ENCODE data around the gene ADGRV1.
"Not testable (repeated sequence)": the region's sequence is repeated elsewhere in the genome, so short reads cannot be mapped to it uniquely, and the experiment has no call there.

Gene ADGRV1

GRCh38 chr5:91030521-91031401 is 472.2 kb downstream of the ADGRV1 start:
- Histone ChIP-seq H3K36me3 (ENCODE audit: control insufficient read depth in 5 of 5, insufficient read depth in 5 of 5, low read length in 5 of 5) (no peaks in the 10 kb centered on the region), H3K9ac (ENCODE audit: low read length in 5 of 5) (no peak overlapping the region), H3K27me3 (ENCODE audit: control insufficient read depth in 5 of 5, insufficient read depth in 4 of 5, low read length in 5 of 5) (no peaks in the 10 kb centered on the region), H3K27ac (ENCODE audit: low read depth, low read length) (no peak overlapping the region), H3K4me3 (ENCODE audit: low read depth in 1 of 5, low read length in 5 of 5) (no peak overlapping the region), H3K9me3 (ENCODE audit: control insufficient read depth in 5 of 5, low read length in 5 of 5) (no peaks in the 10 kb centered on the region), H3K4me1 (ENCODE audit: control insufficient read depth in 5 of 5, insufficient read depth in 5 of 5, low read length in 5 of 5) (peaks cover 0 to 15% (median 0%) of the 10 kb centered on the region in 5 donors)

- no peaks in the 10 kb centered on the region for H3K9me3 ChIP-seq (ENCODE audit: control insufficient read depth in 5 of 5, low read length in 5 of 5)
- H3K27me3 ChIP-seq (ENCODE audit: control insufficient read depth in 5 of 5, insufficient read depth in 4 of 5, low read length in 5 of 5), result no peaks in the 10 kb centered on the region
- no peak overlapping the region for H3K4me3 ChIP-seq (ENCODE audit: low read depth in 1 of 5, low read length in 5 of 5)
- no peak overlapping the region for H3K9ac ChIP-seq (ENCODE audit: low read length in 5 of 5)
- peaks cover 0 to 11% (median 0%) of the 10 kb centered on the region in 5 donors for H3K4me1 ChIP-seq (ENCODE audit: control insufficient read depth in 5 of 5, insufficient read depth in 5 of 5, low read length in 5 of 5)
- no peaks in the 10 kb centered on the region for H3K36me3 ChIP-seq (ENCODE audit: control insufficient read depth in 5 of 5, insufficient read depth in 5 of 5, low read length in 5 of 5)
- no peak overlapping the region for H3K27ac ChIP-seq (ENCODE audit: low read depth, low read length)
These were observed 472.8 kb downstream of the ADGRV1 start for GRCh38 chr5:91031402-91031752.

- Histone ChIP-seq H3K4me1 (ENCODE audit: control insufficient read depth in 5 of 5, insufficient read depth in 5 of 5, low read length in 5 of 5) (peaks cover 0 to 11% (median 0%) of the 10 kb centered on the region in 5 donors), H3K4me3 (ENCODE audit: low read depth in 1 of 5, low read length in 5 of 5) (no peak overlapping the region), H3K9ac (ENCODE audit: low read length in 5 of 5) (no peak overlapping the region), H3K27me3 (ENCODE audit: control insufficient read depth in 5 of 5, insufficient read depth in 4 of 5, low read length in 5 of 5) (no peaks in the 10 kb centered on the region), H3K9me3 (ENCODE audit: control insufficient read depth in 5 of 5, low read length in 5 of 5) (no peaks in the 10 kb centered on the region), H3K36me3 (ENCODE audit: control insufficient read depth in 5 of 5, insufficient read depth in 5 of 5, low read length in 5 of 5) (no peaks in the 10 kb centered on the region), H3K27ac (ENCODE audit: low read depth, low read length) (no peak overlapping the region)
These were observed 473.5 kb downstream of the ADGRV1 start for GRCh38 chr5:91032125-91032524.

- Histone ChIP-seq H3K4me3 (ENCODE audit: low read depth in 1 of 5, low read length in 5 of 5) (no peak overlapping the region), H3K27me3 (ENCODE audit: control insufficient read depth in 5 of 5, insufficient read depth in 4 of 5, low read length in 5 of 5) (no peaks in the 10 kb centered on the region), H3K9ac (ENCODE audit: low read length in 5 of 5) (no peak overlapping the region), H3K9me3 (ENCODE audit: control insufficient read depth in 5 of 5, low read length in 5 of 5) (no peaks in the 10 kb centered on the region), H3K36me3 (ENCODE audit: control insufficient read depth in 5 of 5, insufficient read depth in 5 of 5, low read length in 5 of 5) (no peaks in the 10 kb centered on the region), H3K4me1 (ENCODE audit: control insufficient read depth in 5 of 5, insufficient read depth in 5 of 5, low read length in 5 of 5) (peaks cover 0 to 7% (median 5%) of the 10 kb centered on the region in 5 donors), H3K27ac (ENCODE audit: low read depth, low read length) (no peak overlapping the region)
These were observed 474.8 kb downstream of the ADGRV1 start for GRCh38 chr5:91033370-91033769.

- Histone ChIP-seq H3K36me3 (ENCODE audit: control insufficient read depth in 5 of 5, insufficient read depth in 5 of 5, low read length in 5 of 5) (no peaks in the 10 kb centered on the region), H3K27me3 (ENCODE audit: control insufficient read depth in 5 of 5, insufficient read depth in 4 of 5, low read length in 5 of 5) (no peaks in the 10 kb centered on the region), H3K27ac (ENCODE audit: low read depth, low read length) (no peak overlapping the region), H3K9me3 (ENCODE audit: control insufficient read depth in 5 of 5, low read length in 5 of 5) (no peaks in the 10 kb centered on the region), H3K4me1 (ENCODE audit: control insufficient read depth in 5 of 5, insufficient read depth in 5 of 5, low read length in 5 of 5) (peaks cover 0 to 14% (median 8%) of the 10 kb centered on the region in 5 donors), H3K4me3 (ENCODE audit: low read depth in 1 of 5, low read length in 5 of 5) (no peak overlapping the region), H3K9ac (ENCODE audit: low read length in 5 of 5) (no peak overlapping the region)
These were observed 479.7 kb downstream of the ADGRV1 start for GRCh38 chr5:91038180-91038808.

GRCh38 chr5:91041132-91041531 is 482.5 kb downstream of the ADGRV1 start:
- H3K9me3 ChIP-seq (ENCODE audit: control insufficient read depth in 5 of 5, low read length in 5 of 5); H3K27me3 ChIP-seq (ENCODE audit: control insufficient read depth in 5 of 5, insufficient read depth in 4 of 5, low read length in 5 of 5); H3K4me3 ChIP-seq (ENCODE audit: low read depth in 1 of 5, low read length in 5 of 5); H3K9ac ChIP-seq (ENCODE audit: low read length in 5 of 5); H3K27ac ChIP-seq (ENCODE audit: low read depth, low read length); H3K36me3 ChIP-seq (ENCODE audit: control insufficient read depth in 5 of 5, insufficient read depth in 5 of 5, low read length in 5 of 5): not testable (repeated sequence)
- H3K4me1 ChIP-seq (ENCODE audit: control insufficient read depth in 5 of 5, insufficient read depth in 5 of 5, low read length in 5 of 5), result peaks cover 0 to 14% (median 8%) of the 10 kb centered on the region in 5 donors

- peaks cover 0 to 14% (median 8%) of the 10 kb centered on the region in 5 donors for H3K4me1 ChIP-seq (ENCODE audit: control insufficient read depth in 5 of 5, insufficient read depth in 5 of 5, low read length in 5 of 5)
- H3K9ac ChIP-seq (ENCODE audit: low read length in 5 of 5), result no peak overlapping the region
- no peak overlapping the region for H3K4me3 ChIP-seq (ENCODE audit: low read depth in 1 of 5, low read length in 5 of 5)
- no peaks in the 10 kb centered on the region for H3K36me3 ChIP-seq (ENCODE audit: control insufficient read depth in 5 of 5, insufficient read depth in 5 of 5, low read length in 5 of 5)
- no peaks in the 10 kb centered on the region for H3K27me3 ChIP-seq (ENCODE audit: control insufficient read depth in 5 of 5, insufficient read depth in 4 of 5, low read length in 5 of 5)
- H3K9me3 ChIP-seq (ENCODE audit: control insufficient read depth in 5 of 5, low read length in 5 of 5), result peaks cover 0 to 2% (median 0%) of the 10 kb centered on the region in 5 donors
- H3K27ac ChIP-seq (ENCODE audit: low read depth, low read length), result no peak overlapping the region
These were observed 483.8 kb downstream of the ADGRV1 start for GRCh38 chr5:91042247-91042935.

- no peaks in the 10 kb centered on the region for H3K27me3 ChIP-seq (ENCODE audit: control insufficient read depth in 5 of 5, insufficient read depth in 4 of 5, low read length in 5 of 5)
- H3K27ac ChIP-seq (ENCODE audit: low read depth, low read length), result no peak overlapping the region
- H3K36me3 ChIP-seq (ENCODE audit: control insufficient read depth in 5 of 5, insufficient read depth in 5 of 5, low read length in 5 of 5), result no peaks in the 10 kb centered on the region
- no peak overlapping the region for H3K9ac ChIP-seq (ENCODE audit: low read length in 5 of 5)
- peaks cover 0 to 2% (median 0%) of the 10 kb centered on the region in 5 donors for H3K9me3 ChIP-seq (ENCODE audit: control insufficient read depth in 5 of 5, low read length in 5 of 5)
- no peak overlapping the region for H3K4me3 ChIP-seq (ENCODE audit: low read depth in 1 of 5, low read length in 5 of 5)
- H3K4me1 ChIP-seq (ENCODE audit: control insufficient read depth in 5 of 5, insufficient read depth in 5 of 5, low read length in 5 of 5), result peaks cover 0 to 15% (median 9%) of the 10 kb centered on the region in 5 donors
These were observed 484.3 kb downstream of the ADGRV1 start for GRCh38 chr5:91042936-91043255.

GRCh38 chr5:91048073-91048472 is 489.5 kb downstream of the ADGRV1 start:
- no peak overlapping the region for H3K4me3 ChIP-seq (ENCODE audit: low read depth in 1 of 5, low read length in 5 of 5)
- H3K27ac ChIP-seq (ENCODE audit: low read depth, low read length), result peak overlapping the region; percentile 26

GRCh38 chr5:91049112-91049511 is 490.5 kb downstream of the ADGRV1 start:
- H3K4me3 ChIP-seq (ENCODE audit: low read depth in 1 of 5, low read length in 5 of 5), result no peak overlapping the region
- H3K4me1 ChIP-seq (ENCODE audit: control insufficient read depth in 5 of 5, insufficient read depth in 5 of 5, low read length in 5 of 5), result peaks cover 0 to 35% (median 29%) of the 10 kb centered on the region in 5 donors
- no peaks in the 10 kb centered on the region for H3K36me3 ChIP-seq (ENCODE audit: control insufficient read depth in 5 of 5, insufficient read depth in 5 of 5, low read length in 5 of 5)
- no peak overlapping the region for H3K9ac ChIP-seq (ENCODE audit: low read length in 5 of 5)
- peaks cover 0 to 2% (median 0%) of the 10 kb centered on the region in 5 donors for H3K9me3 ChIP-seq (ENCODE audit: control insufficient read depth in 5 of 5, low read length in 5 of 5)
- H3K27ac ChIP-seq (ENCODE audit: low read depth, low read length), result no peak overlapping the region
- no peaks in the 10 kb centered on the region for H3K27me3 ChIP-seq (ENCODE audit: control insufficient read depth in 5 of 5, insufficient read depth in 4 of 5, low read length in 5 of 5)

More at GRCh38 chr5:91048073-91048472, 489.5 kb downstream of the ADGRV1 start:
- Histone ChIP-seq H3K27me3 (ENCODE audit: control insufficient read depth in 5 of 5, insufficient read depth in 4 of 5, low read length in 5 of 5) (no peaks in the 10 kb centered on the region), H3K36me3 (ENCODE audit: control insufficient read depth in 5 of 5, insufficient read depth in 5 of 5, low read length in 5 of 5) (no peaks in the 10 kb centered on the region), H3K9ac (ENCODE audit: low read length in 5 of 5) (no peak overlapping the region), H3K4me1 (ENCODE audit: control insufficient read depth in 5 of 5, insufficient read depth in 5 of 5, low read length in 5 of 5) (peaks cover 0 to 27% (median 19%) of the 10 kb centered on the region in 5 donors), H3K9me3 (ENCODE audit: control insufficient read depth in 5 of 5, low read length in 5 of 5) (peaks cover 0 to 2% (median 0%) of the 10 kb centered on the region in 5 donors)
